T1000 (cell line): ENCODE data around the gene ZNRF2.
A peak's percentile ranks its signal among the peaks of the same experiment; 100 is the strongest.

Experiments
- DNase-seq: peaks from one replicate; lab custom pipeline; 2025; ENCODE audit warnings: mixed read lengths; lab: John Stamatoyannopoulos, UW

Gene ZNRF2

GRCh38 chr7:30321882-30322192 is 37.4 kb downstream of the ZNRF2 start:
- DNase-seq = no peak

- no peak for DNase-seq
Measured at GRCh38 chr7:30322271-30323005, 38.0 kb downstream of the ZNRF2 start.

GRCh38 chr7:30323006-30323355 is 38.6 kb downstream of the ZNRF2 start:
- DNase-seq = no peak

DNA sequence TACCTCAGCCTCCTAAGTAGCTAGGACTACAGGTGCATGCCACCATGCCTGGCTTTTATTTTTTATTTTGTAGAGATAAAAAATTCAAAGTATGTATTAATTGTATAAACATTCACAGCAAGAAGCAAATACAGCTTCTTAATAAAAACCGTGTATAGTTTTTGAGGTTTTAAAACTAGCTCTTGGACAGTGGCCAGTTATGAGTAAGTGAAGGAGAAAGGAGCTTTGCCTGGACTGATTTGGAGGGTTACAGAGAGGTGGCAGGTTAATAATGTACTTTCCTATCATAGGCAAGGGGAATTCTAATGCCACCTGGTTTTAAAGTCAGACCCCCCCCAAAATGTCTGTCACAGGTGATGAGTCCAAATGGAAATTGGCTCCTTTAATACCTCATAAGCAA is 43.4 kb downstream of the ZNRF2 start:
- DNase-seq = no peak

DNA sequence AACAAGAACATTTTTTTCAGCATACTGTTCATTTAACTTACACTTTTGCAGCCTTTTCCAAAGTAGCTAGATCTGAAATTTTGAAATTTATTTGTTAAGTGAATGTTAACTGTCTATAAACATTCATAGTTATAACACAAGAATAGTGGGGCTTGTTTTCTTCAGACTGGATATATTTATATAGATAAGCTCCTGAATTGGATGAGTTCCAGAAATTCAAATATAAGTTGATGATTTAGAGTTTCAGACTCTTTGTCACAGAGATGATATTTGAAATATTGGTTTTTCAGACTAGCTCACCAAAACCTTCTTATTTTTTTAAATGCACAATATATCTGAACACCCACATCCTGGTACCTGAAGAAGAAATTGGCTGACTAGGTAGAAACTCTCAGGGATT is 44.0 kb downstream of the ZNRF2 start:
- no peak for DNase-seq

GRCh38 chr7:30329716-30330115 is 45.3 kb downstream of the ZNRF2 start:
- DNase-seq = no peak

- no peak for DNase-seq
Measured at GRCh38 chr7:30330134-30331111, 46.0 kb downstream of the ZNRF2 start.

DNA sequence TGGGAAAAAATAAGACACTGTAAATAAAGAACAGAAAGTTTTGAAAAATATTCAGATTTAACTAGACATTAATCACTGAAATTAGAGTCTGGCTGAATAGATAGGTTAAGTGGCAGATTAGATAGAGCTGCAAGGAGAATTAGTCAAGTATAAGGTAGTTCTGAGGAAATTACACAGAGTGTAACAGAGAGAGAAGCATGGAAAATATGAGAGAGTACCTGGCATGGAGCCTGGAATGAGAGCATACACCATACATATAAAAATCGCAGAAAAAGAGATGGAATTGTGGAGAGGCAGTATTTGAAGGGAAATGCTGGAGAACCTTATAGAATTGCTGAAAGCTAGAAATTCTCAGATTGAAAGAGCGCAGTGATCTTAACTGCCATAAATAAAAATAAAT is 46.9 kb downstream of the ZNRF2 start:
- DNase-seq = no peak

DNA sequence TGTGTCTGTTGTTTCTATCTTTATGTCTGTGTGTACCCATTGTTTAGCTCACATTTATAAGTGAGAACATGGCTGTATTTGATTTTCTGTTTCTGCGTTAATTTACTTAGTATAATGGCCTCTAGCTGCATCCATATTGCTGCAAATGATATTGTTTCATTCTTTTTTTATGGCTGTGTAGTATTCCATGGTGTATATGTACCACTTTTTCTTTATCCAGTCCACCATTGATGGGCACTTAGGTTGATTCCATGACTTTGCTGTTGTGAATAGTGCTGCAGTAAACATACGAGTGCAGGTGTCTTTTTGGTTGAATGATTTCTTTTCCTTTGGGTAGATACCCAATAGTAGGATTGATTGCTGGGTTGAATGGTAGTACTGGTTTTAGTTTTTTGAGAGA is 48.2 kb downstream of the ZNRF2 start:
- DNase-seq = no peak

- DNase-seq = no peak
Measured at GRCh38 chr7:30335763-30336487, 51.5 kb downstream of the ZNRF2 start.

- DNase-seq = no peak
Measured at GRCh38 chr7:30344513-30344912, 60.1 kb downstream of the ZNRF2 start.

DNA sequence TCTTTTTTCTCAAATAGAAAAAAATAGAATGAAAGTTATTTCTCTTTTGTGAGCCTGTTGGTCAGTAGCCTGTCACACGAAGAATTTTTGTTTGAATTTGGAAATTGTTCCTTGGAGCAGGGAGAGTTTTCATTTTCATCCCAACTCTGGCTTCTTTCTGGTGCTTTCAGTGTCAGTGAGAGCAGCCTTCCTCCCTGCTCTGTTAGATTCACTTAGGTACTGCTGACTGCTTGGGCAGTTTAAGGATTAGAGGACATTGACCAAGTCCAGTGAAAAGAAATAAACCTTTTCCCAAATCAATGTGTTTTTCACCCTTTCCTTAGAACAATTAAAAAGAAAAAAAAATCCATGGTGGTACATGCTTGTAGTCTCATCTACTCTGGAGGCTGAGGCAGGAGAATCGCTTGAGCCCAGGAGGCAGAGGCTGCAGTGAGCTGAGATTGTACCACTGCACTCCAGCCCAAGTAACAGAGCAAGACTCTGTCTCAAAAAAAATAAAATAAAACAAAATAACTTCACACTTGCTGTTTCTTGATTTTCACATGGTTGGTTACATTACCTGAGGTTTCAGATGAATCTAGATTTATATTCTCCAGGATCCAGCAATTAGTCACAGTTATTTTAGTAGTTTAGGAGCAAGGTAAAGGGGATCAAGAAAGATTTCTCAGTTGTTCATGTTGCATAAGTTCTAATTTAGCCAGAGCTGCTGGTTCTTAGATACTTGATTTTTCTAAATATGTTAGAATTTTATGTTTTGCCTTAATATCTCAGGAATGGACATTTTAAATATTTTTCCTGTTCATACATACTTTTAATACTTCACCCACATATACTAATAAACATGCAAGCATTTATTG is 63.1 kb downstream of the ZNRF2 start:
- no peak for DNase-seq

DNA sequence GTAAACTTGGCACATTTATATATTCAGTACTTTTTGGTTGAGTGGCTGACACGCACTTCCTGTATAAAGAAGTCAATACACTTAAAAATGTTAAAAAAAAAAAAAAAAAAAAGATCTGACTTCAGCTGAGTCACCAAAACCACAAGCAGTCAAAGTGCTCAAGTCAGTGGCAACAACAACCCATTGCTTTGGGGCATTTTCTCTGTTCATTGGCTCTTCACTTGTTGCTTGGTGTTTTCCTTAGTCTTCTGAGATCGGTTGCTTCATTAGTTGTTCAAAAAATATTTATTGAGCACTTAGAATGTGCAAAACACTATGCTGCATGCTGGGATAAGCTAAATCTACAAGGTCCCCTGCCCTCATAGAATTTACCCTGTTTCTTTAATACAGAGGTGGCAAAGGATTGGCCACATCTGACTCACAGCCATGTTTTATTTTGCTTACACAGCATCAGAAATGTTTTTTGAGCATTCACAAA is 63.7 kb downstream of the ZNRF2 start:
- DNase-seq = peak; percentile 45

DNA sequence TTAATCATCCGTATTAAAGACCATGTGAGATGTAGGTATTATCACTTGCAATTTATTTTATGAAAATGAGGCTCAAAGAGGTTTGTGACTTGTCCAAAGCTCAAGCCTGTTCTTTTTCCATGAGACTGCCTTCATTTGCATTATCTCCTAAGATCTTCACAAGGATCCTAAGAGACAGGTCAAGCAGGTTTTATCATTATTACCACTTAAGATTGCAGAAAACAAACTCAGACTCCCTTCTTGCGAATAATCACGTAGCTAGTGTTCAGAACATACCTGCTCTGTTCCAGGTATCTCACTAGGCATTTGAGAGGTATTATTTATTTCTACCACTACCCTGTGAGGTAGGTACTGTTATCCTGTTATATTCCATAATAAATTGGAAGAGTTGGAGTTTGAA is 64.8 kb downstream of the ZNRF2 start:
- no peak for DNase-seq

- DNase-seq = no peak
Measured at GRCh38 chr7:30349816-30350215, 65.4 kb downstream of the ZNRF2 start.

DNA sequence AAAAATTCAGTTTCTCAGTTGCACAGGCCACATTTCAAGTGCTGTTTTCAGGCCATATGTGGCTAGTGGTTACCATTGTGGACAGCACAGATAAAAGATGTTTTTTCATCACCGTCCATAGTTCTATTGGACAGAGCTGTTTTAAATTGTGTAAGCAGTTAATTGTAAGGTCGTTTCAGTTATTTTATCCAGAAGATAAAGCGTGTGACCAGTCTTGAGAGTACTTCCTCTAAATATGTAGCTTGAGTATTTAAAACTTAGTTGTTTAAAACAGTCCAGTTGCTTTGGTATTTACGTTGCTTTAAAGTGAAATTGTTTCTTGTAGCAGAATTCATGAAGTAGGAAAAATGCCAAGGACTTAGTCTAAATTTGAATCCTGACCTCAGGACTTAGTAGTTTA is 66.9 kb downstream of the ZNRF2 start:
- DNase-seq = no peak

DNA sequence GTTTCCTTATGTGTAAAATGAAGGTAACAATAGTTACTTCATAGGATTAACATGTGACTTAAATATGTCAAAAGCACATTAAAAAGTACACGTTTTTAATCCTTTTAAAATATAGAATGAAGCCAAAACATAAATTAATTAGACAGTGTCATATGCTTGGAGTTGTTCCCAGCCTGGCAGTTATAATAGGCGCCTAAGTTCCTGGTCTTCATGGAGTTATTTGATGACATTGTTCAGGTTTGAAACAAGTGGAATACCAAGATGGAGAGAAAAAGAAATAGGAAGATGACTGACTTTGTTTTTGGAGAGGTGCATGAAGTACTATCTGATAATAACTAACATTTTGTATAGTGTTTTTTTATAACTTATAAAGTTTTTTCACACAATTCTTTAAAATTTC is 67.3 kb downstream of the ZNRF2 start:
- DNase-seq = no peak

DNA sequence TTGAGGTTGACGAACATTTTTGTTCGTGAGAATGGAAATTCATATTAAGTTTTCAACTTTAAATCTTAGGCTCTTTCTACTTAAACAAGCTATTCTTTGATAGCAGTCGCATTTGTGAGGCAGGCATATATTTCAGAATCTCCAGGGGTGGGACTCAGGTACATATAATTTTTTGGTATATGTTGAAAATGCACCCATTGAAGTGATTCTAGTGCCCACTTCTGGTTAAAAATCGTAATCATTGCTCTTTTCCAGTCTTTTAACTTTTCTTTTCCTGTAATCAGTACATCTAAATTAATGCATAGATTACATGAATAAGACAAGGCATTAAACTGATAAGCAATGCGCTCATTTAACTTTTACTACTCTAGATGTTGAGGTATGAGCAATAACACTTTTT is 67.8 kb downstream of the ZNRF2 start:
- no peak for DNase-seq

DNA sequence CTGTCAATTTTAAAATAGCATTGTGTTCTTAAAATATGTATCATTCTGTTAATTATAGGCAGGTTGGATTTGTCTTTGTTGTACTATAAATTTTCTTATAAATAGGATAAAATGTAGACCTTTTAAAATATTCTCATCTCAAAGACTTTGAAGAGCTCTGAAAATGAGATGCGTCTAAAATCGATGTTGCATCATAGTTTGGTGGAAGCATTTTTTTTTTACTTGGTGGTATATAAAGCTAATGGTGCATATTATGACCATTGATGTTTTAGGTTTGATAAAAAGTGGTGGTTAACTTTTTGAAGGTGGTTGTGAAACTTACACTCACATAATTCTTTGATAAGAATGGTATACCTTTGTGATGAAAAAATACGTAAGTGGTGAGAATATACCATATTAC is 69.1 kb downstream of the ZNRF2 start:
- no peak for DNase-seq

GRCh38 chr7:30353932-30354607 is 69.7 kb downstream of the ZNRF2 start:
- DNase-seq = no peak

DNA sequence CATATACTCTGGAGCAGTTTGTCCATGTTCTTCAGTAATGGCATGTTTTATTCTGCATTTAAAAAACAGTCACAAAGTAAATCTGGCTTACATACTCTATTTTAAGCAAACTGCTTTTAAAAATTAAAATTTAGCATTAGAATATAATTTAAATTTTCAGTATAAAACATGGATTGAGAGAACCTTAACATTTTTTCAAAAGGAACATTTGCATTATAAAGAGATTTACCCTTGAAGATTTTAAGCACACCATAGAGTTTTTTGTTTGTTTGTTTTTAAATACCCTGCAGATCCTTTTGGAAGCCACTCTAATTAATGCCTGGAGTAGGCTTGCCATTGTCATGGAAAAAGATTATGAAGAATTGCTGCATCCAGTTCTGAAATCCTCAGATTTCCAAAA is 70.4 kb downstream of the ZNRF2 start:
- DNase-seq = no peak
